ENCODE measurements around the gene KRT36. TPM values are rescaled to one million over a fixed set of nuclear protein-coding genes. Genes with fewer than 3 reads are reported as not detected.

KRT36 gene
- polyA plus RNA-seq, 1 donor (not counting 4 experiments of a cell fraction or from before 2014, with no cell fraction given), result not detected

DNA sequence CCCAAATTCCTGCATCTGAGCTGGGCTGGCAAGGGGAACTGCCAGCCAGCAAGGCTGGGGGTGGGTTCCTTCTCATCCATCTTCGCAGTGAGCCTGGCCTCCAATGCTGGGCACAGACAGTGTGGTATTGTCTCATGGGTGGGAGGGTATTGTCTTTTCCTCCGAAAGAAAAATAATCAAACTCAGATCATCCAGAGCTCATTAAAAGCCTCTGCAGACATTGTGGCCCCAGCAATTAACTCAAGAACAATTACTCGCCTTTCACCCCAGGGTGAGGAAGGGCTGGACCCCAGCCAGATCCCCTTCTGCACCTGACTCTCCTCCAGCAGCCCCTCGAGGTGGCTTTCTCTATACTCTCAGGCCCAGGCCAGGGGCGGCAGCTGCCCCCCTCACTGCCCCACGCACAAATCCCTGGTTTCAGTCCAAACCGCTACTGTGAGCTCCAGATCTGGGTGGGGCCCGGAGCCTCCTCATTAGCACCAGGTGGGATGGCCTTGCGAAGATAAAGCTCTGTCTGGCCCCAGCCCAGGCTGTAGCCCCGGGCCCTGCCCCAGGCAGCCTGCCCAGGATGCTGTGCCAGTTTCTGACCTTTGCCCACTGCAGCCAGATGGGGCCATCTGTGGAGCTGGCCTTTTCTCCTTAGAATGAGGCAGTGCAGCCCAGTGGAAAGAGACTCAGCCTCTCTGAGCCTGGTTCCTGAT lies 31.3 kb upstream of the KRT36 start:
- H3K27ac ChIP-seq (ENCODE audit: control insufficient read depth, insufficient read depth, low read length), result peak overlapping the region; percentile 82
- no peaks in the 10 kb centered on the region for H3K79me2 ChIP-seq (ENCODE audit: control insufficient read depth, insufficient read depth, low read length)
- dilution Hi-C loops (cut with MboI; ENCODE audit: extremely low pct_ligation_motif_present, low sequenced_read_pairs), result no loop called here
- peak overlapping the region; percentile 78 for H3K4me2 ChIP-seq (ENCODE audit: control insufficient read depth, extremely low read depth, insufficient read depth, low read depth, low read length)
- H3K9me1 ChIP-seq (ENCODE audit: control insufficient read depth, extremely low read depth, insufficient read depth, low read length), result no peaks in the 10 kb centered on the region
- H3K4me3 ChIP-seq (ENCODE audit: control insufficient read depth in 2 of 3, extremely low read depth in 1 of 3, insufficient read depth in 2 of 3, low read depth in 1 of 3, low read length in 3 of 3), result peak overlapping the region in 1 of 3 experiments; percentile 10
- FAIRE-seq, result peak; percentile 41
- peaks cover 0 to 9% of the 10 kb centered on the region in 2 experiments for H3K36me3 ChIP-seq (ENCODE audit: control insufficient read depth in 2 of 2, extremely low read depth in 1 of 2, insufficient read depth in 2 of 2, low read length in 2 of 2)
- TF ChIP-seq, protein P1, sequence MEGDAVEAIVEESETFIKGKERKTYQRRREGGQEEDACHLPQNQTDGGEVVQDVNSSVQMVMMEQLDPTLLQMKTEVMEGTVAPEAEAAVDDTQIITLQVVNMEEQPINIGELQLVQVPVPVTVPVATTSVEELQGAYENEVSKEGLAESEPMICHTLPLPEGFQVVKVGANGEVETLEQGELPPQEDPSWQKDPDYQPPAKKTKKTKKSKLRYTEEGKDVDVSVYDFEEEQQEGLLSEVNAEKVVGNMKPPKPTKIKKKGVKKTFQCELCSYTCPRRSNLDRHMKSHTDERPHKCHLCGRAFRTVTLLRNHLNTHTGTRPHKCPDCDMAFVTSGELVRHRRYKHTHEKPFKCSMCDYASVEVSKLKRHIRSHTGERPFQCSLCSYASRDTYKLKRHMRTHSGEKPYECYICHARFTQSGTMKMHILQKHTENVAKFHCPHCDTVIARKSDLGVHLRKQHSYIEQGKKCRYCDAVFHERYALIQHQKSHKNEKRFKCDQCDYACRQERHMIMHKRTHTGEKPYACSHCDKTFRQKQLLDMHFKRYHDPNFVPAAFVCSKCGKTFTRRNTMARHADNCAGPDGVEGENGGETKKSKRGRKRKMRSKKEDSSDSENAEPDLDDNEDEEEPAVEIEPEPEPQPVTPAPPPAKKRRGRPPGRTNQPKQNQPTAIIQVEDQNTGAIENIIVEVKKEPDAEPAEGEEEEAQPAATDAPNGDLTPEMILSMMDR (optimal IDR thresholded peaks at IDR 0.05 in 1 of 3, IDR thresholded peaks at IDR 0.05 in 1 of 3, conservative IDR thresholded peaks at IDR 0.05 in 1 of 3; ENCODE audit: extremely low read depth in 1 of 3, insufficient read depth in 2 of 3, low read length in 3 of 3), result no peak
- H3K27me3 ChIP-seq (ENCODE audit: control insufficient read depth, extremely low read depth, insufficient read depth, low read length), result peaks cover 4% of the 10 kb centered on the region
- H4K20me1 ChIP-seq (ENCODE audit: control insufficient read depth, extremely low read depth, insufficient read depth, low read length), result no peaks in the 10 kb centered on the region
- no peak for DNase-seq (ENCODE audit: low read depth, low spot score)
- H2AFZ ChIP-seq (ENCODE audit: control insufficient read depth, low read length), result no peak overlapping the region
- H3K4me1 ChIP-seq (ENCODE audit: control insufficient read depth, extremely low read depth, insufficient read depth, low read length), result peaks cover 71% of the 10 kb centered on the region
- H3K9ac ChIP-seq (ENCODE audit: control insufficient read depth, extremely low read depth, insufficient read depth, low read length), result peak overlapping the region; percentile 38
- H3K9me3 ChIP-seq (ENCODE audit: control insufficient read depth, low read depth, low read length), result no peaks in the 10 kb centered on the region

- peak overlapping the region; percentile 60 for H3K9ac ChIP-seq (ENCODE audit: control insufficient read depth, extremely low read depth, insufficient read depth, low read length)
- no peak for TF ChIP-seq EZH2 (IDR thresholded peaks at IDR 0.05; ENCODE audit: low read length)
- TF ChIP-seq, protein P1 (optimal IDR thresholded peaks at IDR 0.05 in 1 of 3, IDR thresholded peaks at IDR 0.05 in 1 of 3, conservative IDR thresholded peaks at IDR 0.05 in 1 of 3; ENCODE audit: extremely low read depth in 1 of 3, insufficient read depth in 2 of 3, low read length in 3 of 3), result no peak
- H3K4me3 ChIP-seq (ENCODE audit: control insufficient read depth in 2 of 3, extremely low read depth in 1 of 3, insufficient read depth in 2 of 3, low read depth in 1 of 3, low read length in 3 of 3), result peak overlapping the region in 2 of 3 experiments; percentile 11
- peaks cover 73% of the 10 kb centered on the region for H3K4me1 ChIP-seq (ENCODE audit: control insufficient read depth, extremely low read depth, insufficient read depth, low read length)
- H3K36me3 ChIP-seq (ENCODE audit: control insufficient read depth in 2 of 2, extremely low read depth in 1 of 2, insufficient read depth in 2 of 2, low read length in 2 of 2), result peaks cover 0 to 13% of the 10 kb centered on the region in 2 experiments
- no peaks in the 10 kb centered on the region for H3K79me2 ChIP-seq (ENCODE audit: control insufficient read depth, insufficient read depth, low read length)
- no peak overlapping the region for H2AFZ ChIP-seq (ENCODE audit: control insufficient read depth, low read length)
- DNase-seq (ENCODE audit: low read depth, low spot score) (no peak), FAIRE-seq (no peak)
- no peaks in the 10 kb centered on the region for H4K20me1 ChIP-seq (ENCODE audit: control insufficient read depth, extremely low read depth, insufficient read depth, low read length)
- dilution Hi-C loops (cut with MboI; ENCODE audit: extremely low pct_ligation_motif_present, low sequenced_read_pairs), result no loop called here
- peak overlapping the region; percentile 82 for H3K27ac ChIP-seq (ENCODE audit: control insufficient read depth, insufficient read depth, low read length)
- H3K4me2 ChIP-seq (ENCODE audit: control insufficient read depth, extremely low read depth, insufficient read depth, low read depth, low read length), result peak overlapping the region; percentile 78
- H3K9me1 ChIP-seq (ENCODE audit: control insufficient read depth, extremely low read depth, insufficient read depth, low read length), result no peaks in the 10 kb centered on the region
- no peaks in the 10 kb centered on the region for H3K9me3 ChIP-seq (ENCODE audit: control insufficient read depth, low read depth, low read length)
- H3K27me3 ChIP-seq (ENCODE audit: control insufficient read depth, extremely low read depth, insufficient read depth, low read length), result peaks cover 4% of the 10 kb centered on the region
These were observed 30.0 kb upstream of the KRT36 start for GRCh38 chr17:41519501-41520224.
